Fibroblast of the conjunctiva (primary cell): Measurements from ENCODE around the gene POLR2H.

Experiments
- DNase-seq: peaks from one replicate; pipeline ENCODE4 v3.0.0-alpha.2; 2010; ENCODE audit warnings: low read depth

POLR2H gene

GRCh38 chr3:184352149-184352785 is 9.2 kb upstream of the POLR2H start:
- no peak for DNase-seq

- no peak for DNase-seq
Measured at GRCh38 chr3:184352897-184353545, 8.5 kb upstream of the POLR2H start.

- no peak for DNase-seq
Measured at GRCh38 chr3:184353546-184353941, 8.0 kb upstream of the POLR2H start.

GRCh38 chr3:184354121-184354728 is 7.3 kb upstream of the POLR2H start:
- DNase-seq = no peak

GRCh38 chr3:184354754-184355153 is 6.8 kb upstream of the POLR2H start:
- no peak for DNase-seq

GRCh38 chr3:184355261-184356040 is 6.1 kb upstream of the POLR2H start:
- DNase-seq = no peak

- no peak for DNase-seq
Measured at GRCh38 chr3:184357248-184358123, 4.0 kb upstream of the POLR2H start.

- DNase-seq = no peak
Measured at GRCh38 chr3:184358124-184358767, 3.3 kb upstream of the POLR2H start.

GRCh38 chr3:184358921-184359350 is 2.6 kb upstream of the POLR2H start:
- DNase-seq = no peak

- no peak for DNase-seq
Measured at GRCh38 chr3:184359610-184360009, 1.9 kb upstream of the POLR2H start.

GRCh38 chr3:184360070-184360928 is 1.2 kb upstream of the POLR2H start:
- no peak for DNase-seq

GRCh38 chr3:184360929-184361531 is 480 bp upstream of the POLR2H start:
- no peak for DNase-seq

- DNase-seq = no peak
Measured at GRCh38 chr3:184361932-184362667, 590 bp downstream of the POLR2H start.

- peak; percentile 98 for DNase-seq
Measured at GRCh38 chr3:184362668-184363546, 1.4 kb downstream of the POLR2H start.

GRCh38 chr3:184366619-184367289 is 5.2 kb downstream of the POLR2H start:
- peak; percentile 87 for DNase-seq

- DNase-seq = no peak
Measured at GRCh38 chr3:184368116-184368515, 6.6 kb downstream of the POLR2H start.

- DNase-seq = peak; percentile 66
Measured at GRCh38 chr3:184368586-184369183, 7.2 kb downstream of the POLR2H start.
